HG02623 (cell line): Measurements from ENCODE around the gene GNB5.

ENCODE experiments used
- ATAC-seq: cut with Tn5 transposase; IDR thresholded peaks from one replicate; pipeline ENCODE4 v1.9.1; 2021; ENCODE audit warnings: moderate library complexity; ENCODE audit not compliant: unreplicated experiment

GNB5 gene

DNA sequence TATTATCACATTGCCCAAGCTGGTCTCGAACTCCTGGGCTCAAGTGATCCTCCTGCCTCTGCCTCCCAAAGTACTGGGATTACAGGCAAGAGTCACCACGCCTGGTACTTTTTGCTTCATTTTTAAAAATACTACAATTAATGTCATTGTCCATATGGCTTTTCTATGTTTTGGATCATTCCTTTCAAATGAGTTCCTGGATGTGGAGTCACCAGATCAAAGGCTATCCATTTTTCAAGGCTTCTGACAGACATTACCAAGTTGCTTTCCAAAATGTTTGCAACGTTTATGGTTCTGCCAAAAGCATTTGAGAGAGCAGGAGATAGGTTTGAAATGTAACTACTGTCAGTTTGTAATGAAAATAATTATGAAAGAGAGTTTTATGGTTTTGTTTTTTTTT is 44.4 kb downstream of the GNB5 start:
- no peak for ATAC-seq

GRCh38 chr15:52146261-52146660 is 44.9 kb downstream of the GNB5 start:
- ATAC-seq: no peak

GRCh38 chr15:52144656-52145178 is 46.5 kb downstream of the GNB5 start:
- no peak for ATAC-seq

- ATAC-seq: no peak
Observed at GRCh38 chr15:52143873-52144272, 47.3 kb downstream of the GNB5 start.

GRCh38 chr15:52140646-52141045 is 50.5 kb downstream of the GNB5 start:
- ATAC-seq: no peak

GRCh38 chr15:52139599-52140462 is 51.4 kb downstream of the GNB5 start:
- no peak for ATAC-seq

DNA sequence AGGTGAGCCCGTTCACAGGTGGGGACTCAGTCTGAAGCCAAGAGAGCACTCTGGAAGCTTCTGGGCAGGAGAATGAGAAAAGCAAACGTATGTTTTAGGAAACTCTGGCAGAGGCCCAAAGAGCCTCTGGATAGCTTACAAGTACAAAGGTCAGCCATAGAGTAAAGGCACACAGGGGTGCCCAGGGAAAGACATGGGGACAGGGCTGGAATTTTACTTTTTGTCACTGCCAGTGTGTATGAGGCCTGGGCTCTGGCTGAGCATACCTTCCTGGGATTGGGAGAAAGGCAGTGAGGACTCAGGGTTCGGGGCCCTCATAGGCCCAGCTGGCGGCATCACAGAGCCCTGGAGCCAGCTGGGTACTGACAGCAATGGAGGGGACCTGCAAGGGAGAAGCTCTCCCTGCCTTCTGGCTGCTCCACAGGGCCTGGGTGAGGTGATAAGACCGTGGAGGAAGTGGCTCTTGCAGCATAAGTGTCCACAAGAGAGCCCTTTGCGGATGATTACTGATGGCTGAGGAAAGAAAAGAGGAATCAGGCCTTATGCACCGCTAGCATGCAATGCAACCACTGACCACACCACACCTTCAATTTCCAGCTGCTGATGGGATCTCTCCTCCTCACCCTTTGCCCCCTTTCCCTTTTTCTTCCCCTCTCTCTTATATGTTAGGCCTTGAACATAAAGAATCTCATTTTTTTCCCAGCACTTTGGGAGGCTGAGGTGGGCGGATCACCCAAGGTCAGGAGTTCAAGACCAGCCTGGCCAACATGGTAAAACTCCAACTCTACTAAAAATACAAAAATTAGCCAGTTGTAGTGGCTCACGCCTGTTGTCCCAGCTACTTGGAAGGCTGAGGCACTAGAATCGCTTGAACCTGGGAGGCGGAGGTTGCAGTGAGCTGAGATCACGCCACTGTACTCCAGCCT is 53.5 kb downstream of the GNB5 start:
- no peak for ATAC-seq

DNA sequence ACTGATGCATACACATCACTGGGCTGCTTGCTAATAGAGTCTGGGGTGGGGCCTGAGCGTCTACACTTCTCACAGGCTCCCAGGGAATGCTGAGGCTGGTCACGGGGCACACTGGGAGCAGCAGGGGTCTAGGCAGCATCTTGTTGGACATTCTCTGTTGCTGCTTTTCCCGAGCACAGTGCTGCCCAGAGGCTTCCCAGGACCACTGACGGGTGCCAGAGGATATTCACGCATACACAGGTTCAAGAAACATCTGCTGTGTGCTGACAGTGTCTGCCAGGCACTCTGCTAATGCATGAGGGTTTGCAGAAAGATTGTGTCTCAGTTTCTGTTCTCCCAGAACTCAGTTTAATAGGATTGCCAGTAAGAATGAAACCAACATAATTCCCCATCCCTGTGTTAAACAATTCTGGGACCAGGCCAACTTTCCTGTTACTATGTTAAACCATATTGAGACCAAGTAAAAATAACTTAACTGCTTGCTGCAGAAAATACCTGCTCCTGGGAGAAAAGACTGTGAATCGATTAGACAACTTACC is 54.7 kb downstream of the GNB5 start:
- ATAC-seq: no peak

DNA sequence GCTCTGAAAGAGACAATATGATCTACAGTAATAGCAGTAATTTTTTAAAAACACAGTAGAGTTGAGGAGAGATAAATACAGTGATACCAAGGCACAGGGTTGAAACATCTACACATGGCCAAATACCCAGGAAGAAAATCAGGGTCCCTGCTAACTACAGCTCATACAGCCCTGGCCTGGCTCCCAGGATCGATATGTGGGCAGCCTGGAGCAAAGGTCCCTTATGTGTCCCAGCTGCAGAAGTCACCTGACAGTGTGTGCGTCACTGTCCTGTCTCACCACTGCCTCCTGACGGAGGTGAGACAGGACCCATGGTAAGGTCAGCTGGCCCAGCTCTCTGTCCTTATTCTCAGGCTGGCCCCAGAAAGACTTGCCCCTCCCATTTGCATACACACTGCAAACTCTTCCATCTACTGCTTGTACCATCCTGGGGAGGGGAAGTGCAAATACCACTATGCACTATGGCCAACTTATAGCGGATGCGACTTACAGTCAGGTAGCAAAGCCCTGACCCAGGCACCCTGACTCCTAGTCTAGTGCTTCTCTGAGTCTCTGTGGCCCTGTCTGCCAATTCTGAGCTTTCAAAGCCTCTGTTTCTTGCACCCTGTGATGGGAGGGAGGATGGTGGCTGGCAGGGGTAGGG is 56.6 kb downstream of the GNB5 start:
- no peak for ATAC-seq

DNA sequence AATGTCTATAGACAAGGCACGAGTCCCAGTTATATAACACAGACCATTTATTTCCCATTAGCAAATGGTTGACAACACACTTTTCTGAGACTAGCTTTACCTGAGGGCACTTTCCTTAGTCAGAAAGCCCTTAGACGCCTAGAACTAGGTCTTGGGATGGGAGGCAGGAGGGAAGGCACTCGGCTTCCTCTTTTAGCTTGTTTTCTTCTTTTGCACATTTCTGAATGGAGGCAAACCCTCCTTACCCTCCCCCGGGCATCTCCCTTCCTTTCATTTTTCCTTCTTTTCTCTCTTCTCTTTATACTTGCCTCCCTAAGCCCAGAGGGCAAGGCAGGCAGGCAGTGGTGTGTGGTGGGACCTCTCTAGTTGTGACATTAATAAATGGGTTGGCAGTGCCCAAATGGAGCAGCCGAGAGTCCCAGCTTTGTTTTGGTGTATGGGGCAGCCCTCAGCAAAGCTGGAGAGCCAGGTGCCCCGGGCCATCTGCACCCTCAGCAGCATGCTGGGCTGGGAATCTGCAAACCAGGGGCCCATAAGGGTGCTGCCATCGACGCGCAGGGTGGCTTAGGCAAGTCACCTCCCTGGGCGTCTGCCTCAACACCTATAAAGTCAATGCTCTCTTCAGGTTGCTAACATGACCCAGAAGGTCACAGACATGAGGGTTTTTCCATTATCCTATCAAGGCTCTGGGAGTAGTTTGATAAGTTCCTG is 57.5 kb downstream of the GNB5 start:
- no peak for ATAC-seq

DNA sequence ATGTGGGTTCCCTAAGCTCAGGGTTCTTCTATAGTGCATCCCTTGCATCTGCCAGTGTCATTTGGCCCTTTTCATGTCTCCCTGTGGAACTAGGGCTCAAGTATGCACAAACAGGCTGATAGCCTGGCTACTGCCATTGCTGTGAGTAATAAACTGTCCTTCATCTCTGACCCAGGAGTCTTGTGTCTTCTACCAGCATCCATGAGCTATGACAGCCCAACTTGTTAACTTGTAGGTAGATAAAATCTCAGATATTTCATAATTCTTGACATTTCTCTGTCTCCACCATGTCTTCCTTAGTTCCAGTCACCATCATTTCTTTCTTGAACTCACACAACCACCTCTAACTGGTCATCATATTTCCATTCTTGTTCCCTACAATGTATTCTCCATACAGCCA is 59.1 kb downstream of the GNB5 start:
- ATAC-seq: no peak

GRCh38 chr15:52128568-52128967 is 62.6 kb downstream of the GNB5 start:
- ATAC-seq: no peak

- no peak for ATAC-seq
Observed at GRCh38 chr15:52124270-52124880, 66.8 kb downstream of the GNB5 start.

- no peak for ATAC-seq
Observed at GRCh38 chr15:52121896-52122295, 69.3 kb downstream of the GNB5 start.

- ATAC-seq: no peak
Observed at GRCh38 chr15:52121006-52121405, 70.2 kb downstream of the GNB5 start.

GRCh38 chr15:52120488-52120887 is 70.7 kb downstream of the GNB5 start:
- ATAC-seq: no peak

DNA sequence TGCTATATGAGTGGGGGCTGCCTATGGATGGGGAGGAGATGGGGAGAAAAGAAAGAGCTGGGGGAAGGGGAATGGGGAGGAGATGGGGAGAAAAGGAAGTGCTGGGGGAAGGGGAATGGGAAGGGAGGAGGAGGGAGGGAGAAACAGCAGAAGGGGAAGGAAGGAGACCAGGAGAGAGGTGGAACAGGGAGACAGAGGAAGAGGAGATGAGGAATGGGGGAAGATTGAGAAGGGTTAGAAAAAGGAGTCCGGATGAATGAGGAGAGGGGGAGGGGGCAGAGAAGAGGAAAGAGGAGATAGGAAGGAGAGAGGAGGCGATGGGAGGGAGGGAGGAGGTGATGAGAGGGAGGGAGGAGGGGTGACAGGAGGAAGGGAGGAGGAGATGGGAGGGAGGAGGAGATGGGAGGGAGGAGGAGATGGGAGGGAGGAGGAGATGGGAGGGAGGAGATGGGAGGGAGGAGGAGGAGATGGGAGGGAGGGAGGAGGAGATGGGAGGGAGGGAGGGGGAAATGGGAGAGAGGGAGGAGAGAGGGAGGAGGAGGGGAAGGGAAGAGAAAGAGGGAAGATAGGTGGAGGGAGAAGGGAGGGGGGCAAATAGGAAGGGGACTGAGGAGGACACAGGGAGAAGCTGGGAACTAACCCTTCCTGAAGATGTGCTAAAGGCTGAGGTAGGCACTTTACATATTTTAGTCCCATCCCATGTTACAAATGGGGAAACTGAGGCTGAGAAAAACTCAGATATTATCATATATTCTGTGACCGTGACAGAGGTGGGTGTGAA is 72.0 kb downstream of the GNB5 start:
- ATAC-seq: no peak

GRCh38 chr15:52117549-52117948 is 73.6 kb downstream of the GNB5 start:
- no peak for ATAC-seq
